Measurements from ENCODE around the gene AGPAT4.
A peak's percentile ranks its signal among the peaks of the same experiment; 100 is the strongest.

The AGPAT4 gene

DNA sequence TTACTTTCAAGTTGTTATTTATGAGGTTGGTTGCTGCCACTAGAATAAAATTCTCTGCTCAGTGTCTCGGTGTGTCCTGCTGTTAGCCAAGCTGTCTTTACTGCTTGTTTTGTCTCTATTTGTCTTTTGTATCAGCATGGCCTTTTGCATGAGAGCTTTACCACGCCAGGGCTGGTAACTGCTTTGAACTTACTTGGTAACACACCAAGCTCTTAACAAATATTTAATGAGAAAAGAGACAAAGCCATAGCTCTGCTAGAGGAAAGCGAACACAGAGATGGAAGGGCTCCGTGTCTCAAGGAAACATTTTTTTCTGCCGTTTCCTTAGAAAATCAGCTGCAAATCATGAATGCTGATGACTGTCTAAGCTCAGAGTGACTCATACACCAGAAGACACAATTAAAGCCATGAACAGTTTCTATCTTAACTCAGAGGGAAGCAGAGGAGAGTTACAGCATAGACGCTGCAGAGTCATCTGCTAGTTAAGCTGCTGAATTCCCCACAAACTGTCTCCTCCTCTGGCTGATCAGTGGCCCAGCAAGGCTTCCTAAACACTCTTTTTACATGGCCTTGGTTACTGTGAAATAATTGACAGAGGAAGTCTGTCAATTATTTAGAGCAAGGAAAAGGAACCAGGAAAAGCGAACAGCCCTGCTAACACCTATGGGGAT lies 44.8 kb downstream of the AGPAT4 start:
- no peaks in the 10 kb centered on the region for H3K9me3 ChIP-seq (replicated peaks; ENCODE audit: insufficient read depth, low read length)
- H3F3A ChIP-seq (ENCODE audit: insufficient read depth, low read length) = no peaks in the 10 kb centered on the region
- H3K36me3 ChIP-seq (replicated peaks; ENCODE audit: insufficient read depth, low read length) = no peaks in the 10 kb centered on the region
- H2AFZ ChIP-seq (ENCODE audit: low read length) = no peak overlapping the region
- no peak overlapping the region for H3K4me3 ChIP-seq (ENCODE audit: low read length)
- TF ChIP-seq EZH2phosphoT487 (IDR thresholded peaks at IDR 0.05; ENCODE audit: low read length) (no peak), EZH2 (optimal IDR thresholded peaks at IDR 0.05; ENCODE audit: low read depth, low read length) (no peak)
- TF ChIP-seq, protein P1, sequence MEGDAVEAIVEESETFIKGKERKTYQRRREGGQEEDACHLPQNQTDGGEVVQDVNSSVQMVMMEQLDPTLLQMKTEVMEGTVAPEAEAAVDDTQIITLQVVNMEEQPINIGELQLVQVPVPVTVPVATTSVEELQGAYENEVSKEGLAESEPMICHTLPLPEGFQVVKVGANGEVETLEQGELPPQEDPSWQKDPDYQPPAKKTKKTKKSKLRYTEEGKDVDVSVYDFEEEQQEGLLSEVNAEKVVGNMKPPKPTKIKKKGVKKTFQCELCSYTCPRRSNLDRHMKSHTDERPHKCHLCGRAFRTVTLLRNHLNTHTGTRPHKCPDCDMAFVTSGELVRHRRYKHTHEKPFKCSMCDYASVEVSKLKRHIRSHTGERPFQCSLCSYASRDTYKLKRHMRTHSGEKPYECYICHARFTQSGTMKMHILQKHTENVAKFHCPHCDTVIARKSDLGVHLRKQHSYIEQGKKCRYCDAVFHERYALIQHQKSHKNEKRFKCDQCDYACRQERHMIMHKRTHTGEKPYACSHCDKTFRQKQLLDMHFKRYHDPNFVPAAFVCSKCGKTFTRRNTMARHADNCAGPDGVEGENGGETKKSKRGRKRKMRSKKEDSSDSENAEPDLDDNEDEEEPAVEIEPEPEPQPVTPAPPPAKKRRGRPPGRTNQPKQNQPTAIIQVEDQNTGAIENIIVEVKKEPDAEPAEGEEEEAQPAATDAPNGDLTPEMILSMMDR (IDR thresholded peaks at IDR 0.05; ENCODE audit: low read length) = no peak
- no peaks in the 10 kb centered on the region for H3K79me2 ChIP-seq (ENCODE audit: low read length)
- H3K4me1 ChIP-seq (ENCODE audit: low read length) = 0 out of 2 replicates have a peak, but pooled peaks cover 4% of the 10 kb centered on the region
- no peaks in the 10 kb centered on the region for H3K9me2 ChIP-seq (replicated peaks; ENCODE audit: insufficient read depth, low read length)
- no peak overlapping the region for H3K4me2 ChIP-seq (ENCODE audit: low read depth, low read length)
- no peak overlapping the region for H3K27ac ChIP-seq (ENCODE audit: low read length)
- no peak overlapping the region for H3K9ac ChIP-seq (ENCODE audit: low read length)
- H4K20me1 ChIP-seq (ENCODE audit: insufficient read depth, low read length) = no peaks in the 10 kb centered on the region
- H3K27me3 ChIP-seq (replicated peaks; ENCODE audit: insufficient read depth, low read length) = no peaks in the 10 kb centered on the region
- no peak for DNase-seq

DNA sequence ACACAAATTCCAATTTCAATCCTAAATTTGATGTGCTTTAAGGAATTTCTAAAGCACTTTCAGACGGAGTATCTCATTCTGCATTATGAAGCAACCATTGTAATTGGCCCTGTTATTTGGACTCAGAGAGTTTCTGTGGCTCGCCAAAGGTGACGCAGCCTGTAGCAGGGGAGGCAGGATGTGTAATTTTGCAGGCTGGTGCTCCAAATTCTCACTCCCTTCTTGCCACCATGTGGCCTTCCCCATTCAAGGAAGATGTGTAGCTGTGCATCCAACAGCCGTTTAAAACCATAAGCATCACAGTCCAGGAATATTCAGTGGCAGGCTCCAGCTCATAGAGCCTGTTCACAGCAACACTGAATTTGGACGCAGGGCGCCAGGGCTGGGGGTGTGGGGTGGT lies 45.8 kb downstream of the AGPAT4 start:
- Histone ChIP-seq H3K27ac (ENCODE audit: low read length) (no peak overlapping the region), H3K36me3 (replicated peaks; ENCODE audit: insufficient read depth, low read length) (no peaks in the 10 kb centered on the region), H3K4me2 (ENCODE audit: low read depth, low read length) (no peak overlapping the region), H2AFZ (ENCODE audit: low read length) (no peak overlapping the region), H3K9ac (ENCODE audit: low read length) (no peak overlapping the region), H3K9me2 (replicated peaks; ENCODE audit: insufficient read depth, low read length) (no peaks in the 10 kb centered on the region), H3K4me1 (ENCODE audit: low read length) (0 out of 2 replicates have a peak, but pooled peaks cover 4% of the 10 kb centered on the region), H3K79me2 (ENCODE audit: low read length) (no peaks in the 10 kb centered on the region), H4K20me1 (ENCODE audit: insufficient read depth, low read length) (no peaks in the 10 kb centered on the region), H3K4me3 (ENCODE audit: low read length) (no peak overlapping the region), H3F3A (ENCODE audit: insufficient read depth, low read length) (no peaks in the 10 kb centered on the region), H3K9me3 (replicated peaks; ENCODE audit: insufficient read depth, low read length) (no peaks in the 10 kb centered on the region), H3K27me3 (replicated peaks; ENCODE audit: insufficient read depth, low read length) (no peaks in the 10 kb centered on the region)
- no peak for DNase-seq
- TF ChIP-seq EZH2 (optimal IDR thresholded peaks at IDR 0.05; ENCODE audit: low read depth, low read length) (no peak), EZH2phosphoT487 (IDR thresholded peaks at IDR 0.05; ENCODE audit: low read length) (no peak)
- TF ChIP-seq, protein P1 (IDR thresholded peaks at IDR 0.05; ENCODE audit: low read length) = no peak

DNA sequence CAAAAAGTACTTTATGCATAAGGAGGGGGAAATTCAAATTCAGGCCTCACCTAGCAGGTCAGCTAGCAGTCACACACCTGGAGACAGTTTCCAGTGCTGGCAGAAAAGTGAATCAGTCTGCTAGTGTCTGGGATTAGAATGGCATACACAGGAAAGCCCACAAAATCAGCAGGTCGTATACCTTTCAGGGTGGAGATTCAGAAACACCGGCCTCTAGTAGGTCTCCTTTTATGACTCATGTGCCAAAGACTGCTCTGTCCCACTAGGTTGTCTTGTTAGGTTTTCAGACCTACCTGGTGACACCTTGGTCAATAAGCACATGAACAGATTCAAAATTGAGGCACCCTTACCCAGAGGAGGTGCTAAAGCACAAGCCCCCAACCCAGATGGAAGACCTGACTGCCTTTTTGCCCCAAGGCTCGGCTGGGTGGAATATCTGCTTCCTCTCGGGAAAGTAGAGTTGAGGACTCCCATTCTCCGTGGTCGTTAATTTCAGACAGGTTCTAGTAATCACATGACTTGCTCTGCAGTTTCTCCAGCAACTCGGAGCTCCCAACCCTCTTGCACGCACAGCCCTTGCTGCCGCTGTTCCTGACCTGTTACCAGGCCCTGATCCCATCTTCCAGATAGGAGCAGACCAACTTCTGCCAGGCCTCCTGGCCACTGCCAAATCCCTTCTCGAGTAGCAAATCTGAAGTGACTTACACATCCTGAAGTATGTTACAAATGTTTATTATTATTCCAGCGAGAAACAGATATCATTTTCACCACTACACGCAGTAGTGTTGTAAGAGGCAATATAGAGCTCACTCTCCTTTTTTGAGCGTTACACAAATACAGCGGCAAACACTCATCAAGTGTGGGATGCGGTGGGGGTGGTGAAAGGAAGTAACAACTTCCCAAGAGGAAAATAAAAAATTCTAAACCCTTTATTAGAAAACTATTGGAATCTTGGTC lies 46.6 kb downstream of the AGPAT4 start:
- Histone ChIP-seq H3K4me3 (ENCODE audit: low read length) (0 out of 2 replicates have a peak overlapping the region, but pooled peaks have one; percentile 15), H2AFZ (ENCODE audit: low read length) (no peak overlapping the region), H3K79me2 (ENCODE audit: low read length) (no peaks in the 10 kb centered on the region), H3K4me1 (ENCODE audit: low read length) (0 out of 2 replicates have a peak, but pooled peaks cover 4% of the 10 kb centered on the region), H3K4me2 (ENCODE audit: low read depth, low read length) (peak overlapping the region; percentile 37; the same call in 1 of the 2 replicates), H3K36me3 (replicated peaks; ENCODE audit: insufficient read depth, low read length) (no peaks in the 10 kb centered on the region), H3K27ac (ENCODE audit: low read length) (peak overlapping the region; percentile 42; the same call in 1 of the 2 replicates), H3K9ac (ENCODE audit: low read length) (no peak overlapping the region), H4K20me1 (ENCODE audit: insufficient read depth, low read length) (no peaks in the 10 kb centered on the region), H3F3A (ENCODE audit: insufficient read depth, low read length) (no peaks in the 10 kb centered on the region), H3K27me3 (replicated peaks; ENCODE audit: insufficient read depth, low read length) (no peaks in the 10 kb centered on the region), H3K9me3 (replicated peaks; ENCODE audit: insufficient read depth, low read length) (no peaks in the 10 kb centered on the region), H3K9me2 (replicated peaks; ENCODE audit: insufficient read depth, low read length) (no peaks in the 10 kb centered on the region)
- DNase-seq = no peak
- no peak for TF ChIP-seq EZH2 (optimal IDR thresholded peaks at IDR 0.05; ENCODE audit: low read depth, low read length)
- TF ChIP-seq EZH2phosphoT487 (IDR thresholded peaks at IDR 0.05; ENCODE audit: low read length) = no peak
- TF ChIP-seq, protein P1 (IDR thresholded peaks at IDR 0.05; ENCODE audit: low read length) = no peak
